ENCODE results near the gene ELF2. TPM values are rescaled to one million over a fixed set of nuclear protein-coding genes. Genes with fewer than 3 reads are reported as not detected.
A peak's percentile ranks its signal among the peaks of the same experiment; 100 is the strongest.

ELF2 gene
- total RNA-seq, 5 donors from 2014 or later (not counting 1 experiment from before 2014, with no cell fraction given) = 52.8 to 78.1 (median 54.0) TPM

DNA sequence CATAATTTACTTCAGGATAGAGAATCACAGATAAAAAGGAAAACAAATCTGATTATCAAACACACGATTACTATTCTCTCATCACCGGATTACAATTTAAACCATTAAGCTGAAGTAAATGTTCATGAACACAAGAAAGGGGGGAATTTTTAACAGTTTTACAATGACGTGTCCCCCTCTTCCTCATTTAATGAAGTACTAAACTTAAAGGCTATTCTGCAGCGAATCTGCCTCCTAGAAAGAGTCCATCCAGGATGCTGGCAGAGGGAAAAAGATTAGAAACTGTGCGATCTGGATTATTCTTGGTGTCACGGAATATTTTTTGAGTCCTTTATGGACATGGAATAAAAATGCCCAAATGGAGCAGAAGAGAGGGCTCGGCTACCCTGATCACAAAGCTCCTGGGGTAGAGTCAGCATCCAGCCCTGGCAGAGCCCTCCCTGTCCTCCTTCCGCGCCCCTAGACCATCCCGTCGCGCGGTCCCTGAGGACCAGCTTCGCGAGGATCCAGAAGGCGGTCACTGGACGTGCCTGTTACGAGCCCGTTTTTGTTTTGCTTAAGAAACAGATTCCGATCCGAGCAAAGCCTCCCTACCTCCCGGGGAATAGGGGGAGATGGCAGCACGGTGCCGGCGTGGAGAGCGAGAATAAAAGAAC, 1.2 kb downstream of the ELF2 start:
- Mint-ChIP-seq H3K4me3 (peak overlapping the region; percentile 84 to 88 (median 88)), H3K9me3 (no peaks in the 10 kb centered on the region), H3K36me3 (no peaks in the 10 kb centered on the region), H3K4me1 (peaks cover 32 to 33% (median 33%) of the 10 kb centered on the region in 3 donors), H3K27ac (peak overlapping the region; percentile 59 to 82), H3K27me3 (no peaks in the 10 kb centered on the region)
- Histone ChIP-seq H3K27me3 (replicated peaks in 1 of 2; ENCODE audit: control insufficient read depth in 2 of 2, extremely low read depth in 1 of 2, insufficient read depth in 2 of 2, low read length in 1 of 2) (no peaks in the 10 kb centered on the region), H3K27ac (ENCODE audit: low read length) (no peak overlapping the region), H3K9me3 (no peaks in the 10 kb centered on the region), H3K4me1 (ENCODE audit: control insufficient read depth in 1 of 2, extremely low read depth in 1 of 2, insufficient read depth in 2 of 2, low read length in 2 of 2) (peaks cover 7 to 14% of the 10 kb centered on the region in 2 experiments), H3K36me3 (ENCODE audit: control insufficient read depth in 2 of 2, extremely low read depth in 1 of 2, insufficient read depth in 1 of 2, low read length in 1 of 2) (no peaks in the 10 kb centered on the region), H3K4me3 (ENCODE audit: control insufficient read depth in 1 of 2, extremely low read depth in 1 of 2, low read length in 1 of 2) (peak overlapping the region; percentile 65 to 86)
- WGBS (ENCODE audit: insufficient coverage) = 25% methylated on average over 15 of the region's 26 CpGs
- no peak for ATAC-seq (replicated peaks in 1 of 4)
- POLR2A ChIA-PET = interaction anchor here in 1 of 2 donors (0.6 kb wide), 2 partner anchors 384 to 880 kb away, joined by 3 read pairs; no protein-coding TSS in a partner anchor
- CTCF ChIA-PET = interaction anchor here in 1 of 2 donors (0.7 kb wide), 1 partner anchor 10 kb away, joined by 4 read pairs; no protein-coding TSS in a partner anchor
- DNase-seq = peak in 8 of 35 experiments; percentile 1 to 27 (median 14)

DNA sequence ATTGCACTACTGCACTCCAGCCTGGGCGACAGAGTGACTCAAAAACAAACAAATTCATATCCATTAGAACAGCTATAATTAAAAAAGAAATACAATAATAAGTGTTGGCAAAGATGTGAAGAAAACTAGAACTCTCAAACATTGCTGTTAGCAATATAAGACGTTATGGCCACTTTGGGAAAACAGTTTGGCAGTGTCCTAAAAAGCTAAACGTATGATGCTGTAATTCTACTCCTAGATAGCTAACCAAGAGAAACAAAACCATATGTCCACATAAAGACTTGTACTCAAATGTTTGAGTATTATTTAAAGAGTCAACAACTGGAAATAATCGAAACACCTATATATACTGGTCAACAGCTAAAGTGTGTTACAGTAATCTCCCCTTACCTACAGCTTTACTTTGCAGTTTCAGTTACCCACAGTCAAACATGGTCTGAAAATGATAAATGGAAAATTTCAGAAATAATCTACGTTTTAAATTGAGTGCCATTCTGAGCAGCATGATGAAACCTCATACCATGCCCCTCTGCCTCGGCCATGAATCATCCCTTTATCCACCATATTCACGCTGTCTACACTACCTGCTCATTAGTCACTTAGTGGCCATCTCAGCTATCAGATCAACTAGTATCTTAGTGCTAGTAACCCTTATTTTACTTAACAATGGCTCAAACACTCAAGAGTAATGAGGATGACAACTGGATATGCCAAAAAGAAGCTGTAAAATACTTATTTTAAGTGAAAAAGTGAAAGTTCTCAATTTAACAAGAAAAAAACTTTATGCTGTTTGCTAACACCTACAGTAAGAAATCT, 4.9 kb downstream of the ELF2 start:
- 80% methylated on average over 1 of the region's 7 CpGs for WGBS (ENCODE audit: insufficient coverage)
- Histone ChIP-seq H3K4me3 (ENCODE audit: control insufficient read depth in 1 of 2, extremely low read depth in 1 of 2, low read length in 1 of 2) (no peak overlapping the region), H3K4me1 (ENCODE audit: control insufficient read depth in 1 of 2, extremely low read depth in 1 of 2, insufficient read depth in 2 of 2, low read length in 2 of 2) (peaks cover 4 to 5% of the 10 kb centered on the region in 2 experiments), H3K36me3 (ENCODE audit: control insufficient read depth in 2 of 2, extremely low read depth in 1 of 2, insufficient read depth in 1 of 2, low read length in 1 of 2) (no peaks in the 10 kb centered on the region), H3K27me3 (replicated peaks in 1 of 2; ENCODE audit: control insufficient read depth in 2 of 2, extremely low read depth in 1 of 2, insufficient read depth in 2 of 2, low read length in 1 of 2) (no peaks in the 10 kb centered on the region), H3K9me3 (no peaks in the 10 kb centered on the region), H3K27ac (ENCODE audit: low read length) (no peak overlapping the region)
- POLR2A ChIA-PET = interaction anchor here (0.6 to 1.3 kb wide), 4 partner anchors 16 to 231 kb away, joined by 3 to 7 read pairs (median 3); no protein-coding TSS in a partner anchor
- ATAC-seq (replicated peaks in 1 of 4) = no peak
- Mint-ChIP-seq H3K9me3 (no peaks in the 10 kb centered on the region), H3K4me1 (peaks cover 25 to 35% (median 31%) of the 10 kb centered on the region in 3 donors), H3K4me3 (no peak overlapping the region), H3K36me3 (no peaks in the 10 kb centered on the region), H3K27ac (peak overlapping the region in 1 of 2 donors; percentile 8), H3K27me3 (no peaks in the 10 kb centered on the region)
- no peak for DNase-seq
- CTCF ChIA-PET = interaction anchor here in 1 of 2 donors (0.6 to 1.2 kb wide), 4 partner anchors 9 to 138 kb away, joined by 3 read pairs; no protein-coding TSS in a partner anchor

GRCh38 chr4:139170932-139171331, 6.1 kb downstream of the ELF2 start:
- Mint-ChIP-seq H3K4me3 (no peak overlapping the region), H3K4me1 (peaks cover 23 to 33% (median 29%) of the 10 kb centered on the region in 3 donors), H3K36me3 (no peaks in the 10 kb centered on the region), H3K27ac (no peak overlapping the region), H3K9me3 (no peaks in the 10 kb centered on the region), H3K27me3 (no peaks in the 10 kb centered on the region)
- no peak overlapping the region for H3K27ac ChIP-seq (ENCODE audit: low read length)
- H3K4me1 ChIP-seq (ENCODE audit: control insufficient read depth in 1 of 2, extremely low read depth in 1 of 2, insufficient read depth in 2 of 2, low read length in 2 of 2) = peaks cover 2 to 4% of the 10 kb centered on the region in 2 experiments
- no peaks in the 10 kb centered on the region for H3K27me3 ChIP-seq (replicated peaks in 1 of 2; ENCODE audit: control insufficient read depth in 2 of 2, extremely low read depth in 1 of 2, insufficient read depth in 2 of 2, low read length in 1 of 2)
- ATAC-seq (replicated peaks in 1 of 4) = no peak
- POLR2A ChIA-PET = interaction anchor here (0.6 to 0.7 kb wide), 2 partner anchors 156 to 232 kb away, joined by 3 to 6 read pairs; no protein-coding TSS in a partner anchor
- no peak overlapping the region for H3K4me3 ChIP-seq (ENCODE audit: control insufficient read depth in 1 of 2, extremely low read depth in 1 of 2, low read length in 1 of 2)
- DNase-seq = no peak
- WGBS (ENCODE audit: insufficient coverage) = no CpG with 5 or more reads among the region's 6 CpGs
- CTCF ChIA-PET = interaction anchor here in 1 of 2 donors (1.0 to 1.2 kb wide), 2 partner anchors 10 to 20 kb away, joined by 3 read pairs; no protein-coding TSS in a partner anchor
- no peaks in the 10 kb centered on the region for H3K9me3 ChIP-seq
- no peaks in the 10 kb centered on the region for H3K36me3 ChIP-seq (ENCODE audit: control insufficient read depth in 2 of 2, extremely low read depth in 1 of 2, insufficient read depth in 1 of 2, low read length in 1 of 2)

GRCh38 chr4:139167774-139168444, 9.1 kb downstream of the ELF2 start:
- WGBS (ENCODE audit: insufficient coverage) = no CpG with 5 or more reads among the region's 5 CpGs
- Histone ChIP-seq H3K9me3 (no peaks in the 10 kb centered on the region), H3K4me1 (ENCODE audit: control insufficient read depth in 1 of 2, extremely low read depth in 1 of 2, insufficient read depth in 2 of 2, low read length in 2 of 2) (no peaks in the 10 kb centered on the region), H3K27me3 (replicated peaks in 1 of 2; ENCODE audit: control insufficient read depth in 2 of 2, extremely low read depth in 1 of 2, insufficient read depth in 2 of 2, low read length in 1 of 2) (no peaks in the 10 kb centered on the region), H3K27ac (ENCODE audit: low read length) (no peak overlapping the region), H3K36me3 (ENCODE audit: control insufficient read depth in 2 of 2, extremely low read depth in 1 of 2, insufficient read depth in 1 of 2, low read length in 1 of 2) (no peaks in the 10 kb centered on the region), H3K4me3 (ENCODE audit: control insufficient read depth in 1 of 2, extremely low read depth in 1 of 2, low read length in 1 of 2) (no peak overlapping the region)
- Mint-ChIP-seq H3K9me3 (no peaks in the 10 kb centered on the region), H3K27me3 (no peaks in the 10 kb centered on the region), H3K27ac (no peak overlapping the region), H3K4me3 (no peak overlapping the region), H3K4me1 (peaks cover 23 to 30% (median 27%) of the 10 kb centered on the region in 3 donors), H3K36me3 (no peaks in the 10 kb centered on the region)
- ATAC-seq (replicated peaks in 1 of 4) (no peak), DNase-seq (peak in 1 of 35 experiments; percentile 23)
- ChIA-PET POLR2A (interaction anchor here in 1 of 2 donors (0.5 kb wide), 1 partner anchor 125 kb away, joined by 4 read pairs; no protein-coding TSS in a partner anchor), CTCF (interaction anchor here in 1 of 2 donors (1.0 to 1.2 kb wide), 4 partner anchors 48 to 138 kb away, joined by 3 to 5 read pairs (median 4); no protein-coding TSS in a partner anchor)

GRCh38 chr4:139164731-139165130, 12.3 kb downstream of the ELF2 start:
- Histone ChIP-seq H3K4me1 (ENCODE audit: control insufficient read depth in 1 of 2, extremely low read depth in 1 of 2, insufficient read depth in 2 of 2, low read length in 2 of 2) (no peaks in the 10 kb centered on the region), H3K36me3 (ENCODE audit: control insufficient read depth in 2 of 2, extremely low read depth in 1 of 2, insufficient read depth in 1 of 2, low read length in 1 of 2) (no peaks in the 10 kb centered on the region), H3K27ac (ENCODE audit: low read length) (no peak overlapping the region), H3K9me3 (no peaks in the 10 kb centered on the region), H3K27me3 (replicated peaks in 1 of 2; ENCODE audit: control insufficient read depth in 2 of 2, extremely low read depth in 1 of 2, insufficient read depth in 2 of 2, low read length in 1 of 2) (no peaks in the 10 kb centered on the region), H3K4me3 (ENCODE audit: control insufficient read depth in 1 of 2, extremely low read depth in 1 of 2, low read length in 1 of 2) (no peak overlapping the region)
- no peak overlapping the region for H3K4me3 Mint-ChIP-seq
- no peak overlapping the region for H3K27ac Mint-ChIP-seq
- WGBS (ENCODE audit: insufficient coverage) = no CpG with 5 or more reads among the region's 1 CpG
- DNase-seq = no peak
- no peaks in the 10 kb centered on the region for H3K9me3 Mint-ChIP-seq
- H3K4me1 Mint-ChIP-seq = peaks cover 15 to 22% (median 16%) of the 10 kb centered on the region in 3 donors
- ChIA-PET POLR2A (no interaction called here), CTCF (no interaction called here)
- peaks cover 3% of the 10 kb centered on the region for H3K36me3 Mint-ChIP-seq
- no peaks in the 10 kb centered on the region for H3K27me3 Mint-ChIP-seq
- no peak for ATAC-seq (replicated peaks in 1 of 4)
